Tibial nerve (tissue), 3 donors: ENCODE data around the gene EML2.

Experiments
- POLR2A ChIP-seq, 2 donors: fragments of 450-650 bp; IDR thresholded peaks; one replicate each; pipeline ENCODE4 v1.6.1; 2017; ENCODE audit warnings: antibody characterized with exemption in 2 of 2, mild to moderate bottlenecking in 2 of 2, moderate library complexity in 2 of 2
- TF ChIP-seq, protein P1 (sequence below), 5 experiments: fragments of 200-600 bp in 3 of 5; fragments of 450-650 bp in 2 of 5; sonication (generic) in 3 of 5; IDR thresholded peaks; one replicate each; pipeline ENCODE4 v1.5.1; 2016 to 2019; ENCODE audit warnings: antibody characterized with exemption in 5 of 5, mild to moderate bottlenecking in 3 of 5, moderate library complexity in 2 of 5

DNA sequence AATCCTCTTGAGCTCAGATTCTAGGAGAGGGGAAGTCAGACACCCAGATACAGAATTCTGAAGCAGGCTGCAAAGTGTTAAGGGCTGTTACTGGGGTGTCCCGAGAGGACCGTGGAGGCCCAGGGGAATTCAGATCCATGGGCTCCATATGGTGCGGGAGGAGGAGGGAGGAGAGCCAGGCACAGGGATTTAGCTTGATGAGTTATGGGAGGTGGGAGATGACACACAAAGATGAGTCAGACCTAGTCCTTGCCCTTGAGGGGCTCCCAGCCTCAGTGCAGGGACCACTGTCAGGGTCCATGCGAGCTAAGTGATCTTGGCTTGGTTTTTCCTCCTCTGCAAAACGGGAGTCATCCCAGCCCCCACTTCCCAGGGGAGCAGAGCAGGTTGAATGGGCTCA is 14.4 kb upstream of the EML2 start:
- TF ChIP-seq, protein P1, sequence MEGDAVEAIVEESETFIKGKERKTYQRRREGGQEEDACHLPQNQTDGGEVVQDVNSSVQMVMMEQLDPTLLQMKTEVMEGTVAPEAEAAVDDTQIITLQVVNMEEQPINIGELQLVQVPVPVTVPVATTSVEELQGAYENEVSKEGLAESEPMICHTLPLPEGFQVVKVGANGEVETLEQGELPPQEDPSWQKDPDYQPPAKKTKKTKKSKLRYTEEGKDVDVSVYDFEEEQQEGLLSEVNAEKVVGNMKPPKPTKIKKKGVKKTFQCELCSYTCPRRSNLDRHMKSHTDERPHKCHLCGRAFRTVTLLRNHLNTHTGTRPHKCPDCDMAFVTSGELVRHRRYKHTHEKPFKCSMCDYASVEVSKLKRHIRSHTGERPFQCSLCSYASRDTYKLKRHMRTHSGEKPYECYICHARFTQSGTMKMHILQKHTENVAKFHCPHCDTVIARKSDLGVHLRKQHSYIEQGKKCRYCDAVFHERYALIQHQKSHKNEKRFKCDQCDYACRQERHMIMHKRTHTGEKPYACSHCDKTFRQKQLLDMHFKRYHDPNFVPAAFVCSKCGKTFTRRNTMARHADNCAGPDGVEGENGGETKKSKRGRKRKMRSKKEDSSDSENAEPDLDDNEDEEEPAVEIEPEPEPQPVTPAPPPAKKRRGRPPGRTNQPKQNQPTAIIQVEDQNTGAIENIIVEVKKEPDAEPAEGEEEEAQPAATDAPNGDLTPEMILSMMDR (IDR thresholded peaks at IDR 0.05): no peak
- no peak for TF ChIP-seq POLR2A (IDR thresholded peaks at IDR 0.05)
